GM12892 (cell line): ENCODE data around the gene FAM114A1.

Experiments
- POLR2A ChIP-seq: IDR thresholded peaks from 2 replicates; pipeline ENCODE4 v1.6.1; 2011; ENCODE audit warnings: low read depth, low read length, control low read depth
- POLR2AphosphoS5 ChIP-seq: IDR thresholded peaks from 2 replicates; pipeline ENCODE4 v1.6.1; 2011; ENCODE audit warnings: low read depth, low read length, control low read depth

DNA sequence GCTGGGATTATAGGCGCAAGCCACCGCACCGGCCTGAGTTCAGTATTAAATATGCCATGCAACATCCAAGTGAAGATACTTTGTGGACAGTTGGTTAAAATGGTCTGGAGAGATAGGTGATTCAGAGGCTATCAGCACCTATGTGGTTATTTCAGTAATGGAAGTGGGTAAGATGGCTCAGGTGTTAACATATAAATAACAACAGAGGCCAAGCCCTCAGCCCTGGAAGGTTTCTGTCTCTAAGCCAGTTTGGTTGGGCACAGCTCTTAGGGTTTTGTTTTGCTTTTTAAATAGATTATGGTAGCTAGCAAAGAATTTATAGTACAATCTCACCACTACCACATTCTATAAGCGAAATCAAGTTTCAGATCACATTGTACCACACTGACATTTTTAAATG lies 16.6 kb downstream of the FAM114A1 start:
- TF ChIP-seq POLR2A (no peak), POLR2AphosphoS5 (no peak)
